ENCODE results near the gene COMMD1. TPM values are rescaled to one million over a fixed set of nuclear protein-coding genes. Genes with fewer than 3 reads are reported as not detected.

COMMD1 gene
- polyA plus RNA-seq, 1 donor (not counting 4 experiments of a cell fraction or from before 2014, with no cell fraction given) = 44.8 TPM

DNA sequence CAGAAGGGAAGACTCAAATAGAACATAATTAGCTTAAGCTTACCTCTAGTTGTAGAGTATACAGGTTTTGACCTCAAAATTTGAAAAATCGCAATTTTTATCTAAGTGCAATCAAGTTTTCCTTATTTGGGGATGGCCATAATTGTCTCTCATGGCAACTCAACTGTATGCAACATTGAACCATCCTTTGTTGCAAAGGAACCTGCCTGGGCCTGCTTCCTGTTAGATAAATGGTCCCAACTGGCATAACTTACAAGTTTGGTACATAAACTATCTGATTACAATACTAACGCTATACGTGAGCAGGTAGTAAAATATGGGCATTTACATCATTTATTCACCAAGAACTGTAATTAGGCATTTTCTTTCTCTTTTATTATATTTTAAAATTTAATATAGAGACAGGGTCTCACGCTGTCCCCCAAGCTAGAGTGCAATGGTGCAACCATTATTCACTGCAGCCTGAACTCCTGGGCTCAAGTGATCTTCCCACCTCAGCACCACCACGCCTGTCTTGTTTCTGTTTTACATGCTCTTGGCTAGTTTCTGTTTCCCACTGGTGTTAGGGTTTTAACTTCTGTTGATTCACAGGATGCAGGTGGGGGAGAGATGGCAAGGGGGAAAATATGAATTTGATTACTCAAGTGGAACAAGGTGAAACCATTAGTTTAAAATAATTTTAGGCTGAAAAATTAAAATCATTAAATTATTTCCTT, 235.1 kb downstream of the COMMD1 start:
- Histone ChIP-seq H2AFZ (ENCODE audit: control insufficient read depth, low read length) (no peak overlapping the region), H3K4me1 (ENCODE audit: control insufficient read depth, extremely low read depth, insufficient read depth, low read length) (peaks cover 13% of the 10 kb centered on the region), H3K27ac (ENCODE audit: control insufficient read depth, insufficient read depth, low read length) (no peak overlapping the region), H3K9me1 (ENCODE audit: control insufficient read depth, extremely low read depth, insufficient read depth, low read length) (no peaks in the 10 kb centered on the region), H3K36me3 (ENCODE audit: control insufficient read depth in 2 of 2, extremely low read depth in 1 of 2, insufficient read depth in 2 of 2, low read length in 2 of 2) (no peaks in the 10 kb centered on the region), H3K4me2 (ENCODE audit: control insufficient read depth, extremely low read depth, insufficient read depth, low read depth, low read length) (no peak overlapping the region), H3K9me3 (ENCODE audit: control insufficient read depth, low read depth, low read length) (no peaks in the 10 kb centered on the region), H3K79me2 (ENCODE audit: control insufficient read depth, insufficient read depth, low read length) (no peaks in the 10 kb centered on the region), H3K27me3 (ENCODE audit: control insufficient read depth, extremely low read depth, insufficient read depth, low read length) (no peaks in the 10 kb centered on the region), H4K20me1 (ENCODE audit: control insufficient read depth, extremely low read depth, insufficient read depth, low read length) (no peaks in the 10 kb centered on the region), H3K4me3 (ENCODE audit: control insufficient read depth in 2 of 3, extremely low read depth in 1 of 3, insufficient read depth in 2 of 3, low read depth in 1 of 3, low read length in 3 of 3) (no peak overlapping the region), H3K9ac (ENCODE audit: control insufficient read depth, extremely low read depth, insufficient read depth, low read length) (no peak overlapping the region)
- TF ChIP-seq EZH2 (IDR thresholded peaks at IDR 0.05; ENCODE audit: low read length) = no peak
- TF ChIP-seq, protein P1, sequence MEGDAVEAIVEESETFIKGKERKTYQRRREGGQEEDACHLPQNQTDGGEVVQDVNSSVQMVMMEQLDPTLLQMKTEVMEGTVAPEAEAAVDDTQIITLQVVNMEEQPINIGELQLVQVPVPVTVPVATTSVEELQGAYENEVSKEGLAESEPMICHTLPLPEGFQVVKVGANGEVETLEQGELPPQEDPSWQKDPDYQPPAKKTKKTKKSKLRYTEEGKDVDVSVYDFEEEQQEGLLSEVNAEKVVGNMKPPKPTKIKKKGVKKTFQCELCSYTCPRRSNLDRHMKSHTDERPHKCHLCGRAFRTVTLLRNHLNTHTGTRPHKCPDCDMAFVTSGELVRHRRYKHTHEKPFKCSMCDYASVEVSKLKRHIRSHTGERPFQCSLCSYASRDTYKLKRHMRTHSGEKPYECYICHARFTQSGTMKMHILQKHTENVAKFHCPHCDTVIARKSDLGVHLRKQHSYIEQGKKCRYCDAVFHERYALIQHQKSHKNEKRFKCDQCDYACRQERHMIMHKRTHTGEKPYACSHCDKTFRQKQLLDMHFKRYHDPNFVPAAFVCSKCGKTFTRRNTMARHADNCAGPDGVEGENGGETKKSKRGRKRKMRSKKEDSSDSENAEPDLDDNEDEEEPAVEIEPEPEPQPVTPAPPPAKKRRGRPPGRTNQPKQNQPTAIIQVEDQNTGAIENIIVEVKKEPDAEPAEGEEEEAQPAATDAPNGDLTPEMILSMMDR (optimal IDR thresholded peaks at IDR 0.05 in 1 of 3, IDR thresholded peaks at IDR 0.05 in 1 of 3, conservative IDR thresholded peaks at IDR 0.05 in 1 of 3; ENCODE audit: extremely low read depth in 1 of 3, insufficient read depth in 2 of 3, low read length in 3 of 3) = no peak
- dilution Hi-C loops (cut with MboI; ENCODE audit: extremely low pct_ligation_motif_present, low sequenced_read_pairs) = no loop called here
- DNase-seq (ENCODE audit: low read depth, low spot score) (no peak), FAIRE-seq (peak; percentile 73)

DNA sequence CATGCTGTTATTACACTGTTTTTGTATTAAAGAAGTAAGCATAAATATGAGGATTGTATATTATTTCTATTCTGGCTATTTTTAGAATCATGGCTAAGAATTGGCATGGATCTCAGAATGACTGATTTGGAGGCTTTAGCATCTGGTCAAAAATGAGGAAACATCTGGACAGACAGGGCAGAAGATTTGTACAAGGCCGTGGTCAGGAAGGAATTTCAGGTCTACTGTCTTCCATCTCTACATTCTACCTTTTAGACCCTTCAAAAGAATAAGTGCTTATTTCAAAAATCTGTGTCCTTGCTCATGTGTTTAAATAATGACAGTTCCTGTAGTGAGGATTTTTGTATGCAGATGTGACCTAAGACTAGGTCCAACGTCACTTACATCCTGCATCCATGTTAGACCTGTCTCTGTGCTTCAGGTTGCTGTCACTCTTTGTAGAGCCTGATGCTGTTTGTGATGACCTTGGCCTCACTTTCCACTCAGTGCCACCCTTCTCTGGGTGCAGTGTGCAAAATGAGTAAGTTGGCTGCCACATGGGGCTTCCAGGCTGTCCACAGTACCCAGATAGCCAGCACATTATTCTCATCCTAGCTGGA, 235.8 kb downstream of the COMMD1 start:
- DNase-seq (ENCODE audit: low read depth, low spot score) = no peak
- no peak overlapping the region for H2AFZ ChIP-seq (ENCODE audit: control insufficient read depth, low read length)
- no peak overlapping the region for H3K9ac ChIP-seq (ENCODE audit: control insufficient read depth, extremely low read depth, insufficient read depth, low read length)
- peaks cover 13% of the 10 kb centered on the region for H3K4me1 ChIP-seq (ENCODE audit: control insufficient read depth, extremely low read depth, insufficient read depth, low read length)
- H4K20me1 ChIP-seq (ENCODE audit: control insufficient read depth, extremely low read depth, insufficient read depth, low read length) = no peaks in the 10 kb centered on the region
- TF ChIP-seq EZH2 (IDR thresholded peaks at IDR 0.05; ENCODE audit: low read length) = no peak
- TF ChIP-seq, protein P1 (optimal IDR thresholded peaks at IDR 0.05 in 1 of 3, IDR thresholded peaks at IDR 0.05 in 1 of 3, conservative IDR thresholded peaks at IDR 0.05 in 1 of 3; ENCODE audit: extremely low read depth in 1 of 3, insufficient read depth in 2 of 3, low read length in 3 of 3) = no peak
- no peak overlapping the region for H3K4me2 ChIP-seq (ENCODE audit: control insufficient read depth, extremely low read depth, insufficient read depth, low read depth, low read length)
- no peaks in the 10 kb centered on the region for H3K36me3 ChIP-seq (ENCODE audit: control insufficient read depth in 2 of 2, extremely low read depth in 1 of 2, insufficient read depth in 2 of 2, low read length in 2 of 2)
- H3K9me1 ChIP-seq (ENCODE audit: control insufficient read depth, extremely low read depth, insufficient read depth, low read length) = no peaks in the 10 kb centered on the region
- H3K27me3 ChIP-seq (ENCODE audit: control insufficient read depth, extremely low read depth, insufficient read depth, low read length) = no peaks in the 10 kb centered on the region
- FAIRE-seq = no peak
- H3K9me3 ChIP-seq (ENCODE audit: control insufficient read depth, low read depth, low read length) = no peaks in the 10 kb centered on the region
- dilution Hi-C loops (cut with MboI; ENCODE audit: extremely low pct_ligation_motif_present, low sequenced_read_pairs) = no loop called here
- H3K27ac ChIP-seq (ENCODE audit: control insufficient read depth, insufficient read depth, low read length) = no peak overlapping the region
- H3K79me2 ChIP-seq (ENCODE audit: control insufficient read depth, insufficient read depth, low read length) = no peaks in the 10 kb centered on the region
- no peak overlapping the region for H3K4me3 ChIP-seq (ENCODE audit: control insufficient read depth in 2 of 3, extremely low read depth in 1 of 3, insufficient read depth in 2 of 3, low read depth in 1 of 3, low read length in 3 of 3)
